GM12878 (cell line): Measurements from ENCODE around the gene IL1B. TPM values are rescaled to one million over a fixed set of nuclear protein-coding genes. Genes with fewer than 3 reads are reported as not detected.

Source experiments
- ATF2 ChIP-seq: IDR thresholded peaks from 2 replicates; pipeline ENCODE4 v1.6.1; 2012; ENCODE audit warnings: low read length, inconsistent platforms
- ATF7 ChIP-seq: fragments of 450-650 bp; IDR thresholded peaks from 2 replicates; pipeline ENCODE4 v1.6.1; 2016; ENCODE audit warnings: low read depth, mild to moderate bottlenecking
- CBFB ChIP-seq: IDR thresholded peaks from 2 replicates; pipeline ENCODE4 v1.6.1; 2016; ENCODE audit warnings: antibody characterized with exemption, low read depth
- ETV6 ChIP-seq, 2 experiments: fragments of 450-650 bp in 1 of 2; IDR thresholded peaks in 1 of 2; conservative IDR thresholded peaks in 1 of 2; 2 replicates each; pipeline ENCODE4 v1.6.1; 2014; ENCODE audit warnings: antibody characterized with exemption in 1 of 2, borderline replicate concordance in 1 of 2, low read depth in 1 of 2, mild to moderate bottlenecking in 1 of 2, moderate library complexity in 1 of 2
- NR2C2 ChIP-seq: IDR thresholded peaks from 2 replicates; pipeline ENCODE4 v1.6.1; 2011; ENCODE audit warnings: borderline replicate concordance, low read depth; ENCODE audit not compliant: control insufficient read depth, insufficient read length
- NR2F1 ChIP-seq: fragments of 450-650 bp; conservative IDR thresholded peaks from 2 replicates; pipeline ENCODE4 v1.6.1; 2017; ENCODE audit warnings: mild to moderate bottlenecking
- RELB ChIP-seq: fragments of 450-650 bp; IDR thresholded peaks from 2 replicates; pipeline ENCODE4 v1.6.1; 2017; ENCODE audit warnings: low read depth, mild to moderate bottlenecking, moderate library complexity
- RUNX3 ChIP-seq: IDR thresholded peaks from 2 replicates; pipeline ENCODE4 v1.6.1; 2012; ENCODE audit warnings: low read length, inconsistent platforms
- SIN3A ChIP-seq: IDR thresholded peaks from 2 replicates; pipeline ENCODE4 v1.6.1; 2012; ENCODE audit warnings: low read depth, low read length, improper control_type of control experiment
- STAT3 ChIP-seq: IDR thresholded peaks from 2 replicates; pipeline ENCODE4 v1.6.1; 2011; ENCODE audit warnings: low read depth, low read length, improper control_type of control experiment
- SUPT20H ChIP-seq: IDR thresholded peaks from 2 replicates; pipeline ENCODE4 v1.6.1; 2011; ENCODE audit warnings: low read depth, mild to moderate bottlenecking, low read length, moderate library complexity, borderline replicate concordance; ENCODE audit not compliant: control insufficient read depth
- polyA plus RNA-seq, 11 experiments: library from polyadenylated mRNA; depleted of rRNA in 4 of 11; unstranded in 6 of 11; stranded (reverse) in 5 of 11; fragments of >200 nt; fragmentation: Nextera tagmentation in 4 of 11; fragmentation: Illumina TruSeq in 1 of 11; extraction: Ambion mirVana in 4 of 11; extraction: Trizol in 1 of 11; gene quantifications; 1 replicate in 1 of 11; 2 replicates in 10 of 11; pipeline versions ENCODE4 v1.2.1 to v1.2.3, GENCODE V29; 2011 to 2016; ENCODE audit warnings: inconsistent platforms in 2 of 11, missing spikeins in 2 of 11, low read depth in 1 of 11
- total RNA-seq, 4 experiments: library from RNA; depleted of rRNA in 3 of 4; stranded (reverse); fragments of >200 nt in 3 of 4; fragmentation: Illumina TruSeq in 1 of 4; extraction: Trizol in 1 of 4; gene quantifications; 2 replicates each; pipeline versions ENCODE4 v1.2.1 to v1.2.3, GENCODE V29; 2013 to 2021

IL1B gene
- total and polyA plus RNA-seq, 10 of the 15 experiments (the other 5 are each of a cell fraction or from before 2014, with no cell fraction given) = 0.20 to 1.6 (median 0.84) TPM

- TF ChIP-seq RELB (peak; percentile 68; the same call in 1 of the 2 replicates), RUNX3 (peak; percentile 84), SIN3A (no peak), SUPT20H (no peak), STAT3 (peak; percentile 63; the same call in 1 of the 2 replicates), CBFB (peak; percentile 34; the same call in 1 of the 2 replicates), NR2C2 (no peak), ATF7 (peak; percentile 57; the same call in 1 of the 2 replicates), ATF2 (peak; percentile 62), ETV6 (conservative IDR thresholded peaks at IDR 0.05 in 1 of 2, IDR thresholded peaks at IDR 0.05 in 1 of 2; ENCODE audit: borderline replicate concordance in 1 of 2, low read depth in 1 of 2) (peak in 1 of 2 experiments; percentile 27; a peak in 1 of 4 replicates), NR2F1 (0 out of 2 replicates have a peak, but pooled peaks have one; percentile 36)
Measured at GRCh38 chr2:112803691-112804521, 32.7 kb downstream of the IL1B start (continued).
